ENCODE results near the gene CDC14B. TPM values are rescaled to one million over a fixed set of nuclear protein-coding genes. Genes with fewer than 3 reads are reported as not detected.

Gene CDC14B
- total RNA-seq, 1 experiment from 2014 or later, result 28.4 TPM

GRCh38 chr9:96476013-96476412, 143.6 kb downstream of the CDC14B start:
- Histone ChIP-seq H3K4ac (ENCODE audit: low read depth, low read length) (no peak overlapping the region), H3T11ph (ENCODE audit: low read length) (no peak overlapping the region), H4K20me1 (ENCODE audit: control insufficient read depth, insufficient read depth, insufficient read length) (no peaks in the 10 kb centered on the region), H3K18ac (ENCODE audit: insufficient read length, low read depth, low read length) (no peak overlapping the region), H3K56ac (ENCODE audit: insufficient read length, low read depth, low read length) (no peak overlapping the region), H3K9ac (ENCODE audit: extremely low read depth, insufficient read length, low read length) (no peak overlapping the region), H2BK15ac (ENCODE audit: low read depth, low read length) (no peak overlapping the region), H3K79me1 (ENCODE audit: insufficient read depth, low read depth, low read length, poor library complexity, severe bottlenecking) (no peaks in the 10 kb centered on the region), H4K91ac (ENCODE audit: insufficient read length, low read depth, low read length) (no peak overlapping the region), H3K23ac (ENCODE audit: insufficient read length, low read depth, low read length) (no peak overlapping the region), H3K23me2 (ENCODE audit: insufficient read length, low read depth, low read length, poor library complexity, severe bottlenecking) (no peaks in the 10 kb centered on the region), H3K4me2 (ENCODE audit: insufficient read depth, insufficient read length, low read length) (no peak overlapping the region), H2AFZ (ENCODE audit: low read length) (no peak overlapping the region), H4K8ac (replicated peaks; ENCODE audit: insufficient read length, low read depth, low read length) (no peak overlapping the region), H4K5ac (ENCODE audit: insufficient read length, low read depth, low read length) (no peak overlapping the region), H3K9me3 (ENCODE audit: control insufficient read depth, low read depth, low read length) (no peaks in the 10 kb centered on the region), H2BK12ac (ENCODE audit: insufficient read length, low read depth, low read length) (no peak overlapping the region), H3K4me1 (ENCODE audit: insufficient read depth, low read length) (no peaks in the 10 kb centered on the region), H2BK20ac (ENCODE audit: low read depth, low read length, poor library complexity, severe bottlenecking) (no peak overlapping the region), H3K27me3 (ENCODE audit: insufficient read depth, low read length) (no peaks in the 10 kb centered on the region), H2BK5ac (ENCODE audit: insufficient read length, low read length) (no peak overlapping the region), H3K27ac (ENCODE audit: insufficient read length, low read depth, low read length) (no peak overlapping the region), H3K14ac (ENCODE audit: insufficient read depth, low read length) (no peak overlapping the region), H3K79me2 (ENCODE audit: insufficient read depth, low read length) (no peaks in the 10 kb centered on the region), H2AK5ac (ENCODE audit: insufficient read length, low read length) (no peak overlapping the region), H2BK120ac (ENCODE audit: low read depth, low read length, poor library complexity, severe bottlenecking) (no peak overlapping the region)
- no peaks in the 10 kb centered on the region for H3K9me3 Mint-ChIP-seq
- peaks cover 6 to 11% (median 9%) of the 10 kb centered on the region in 3 experiments; a peak in 6 of 7 replicates for H3K36me3 Mint-ChIP-seq (ENCODE audit: insufficient read depth in 1 of 3, low read depth in 3 of 3)
- WGBS (ENCODE audit: extremely low coverage, insufficient read length, low lambda C conversion rate), result no CpG with 5 or more reads among the region's 4 CpGs
- no peak for DNase-seq
- no peak for TF ChIP-seq CTCF (conservative IDR thresholded peaks at IDR 0.05)
- H3K4me3 Mint-ChIP-seq, result no peak overlapping the region
- no peaks in the 10 kb centered on the region for H3K4me1 Mint-ChIP-seq
- H3K27me3 Mint-ChIP-seq (ENCODE audit: low read depth), result no peaks in the 10 kb centered on the region
- no peak overlapping the region for H3K27ac Mint-ChIP-seq
